ELF-1 (cell line): Measurements from ENCODE around the gene ZBTB8OS.
A peak's percentile ranks its signal among the peaks of the same experiment; 100 is the strongest.
"Not testable (repeated sequence)": the region's sequence is repeated elsewhere in the genome, so short reads cannot be mapped to it uniquely, and the experiment has no call there.

Source experiments
- DNase-seq: peaks from one replicate; pipeline ENCODE4 v3.0.0-alpha.2; 2016; ENCODE audit warnings: low read depth, low spot score

Gene ZBTB8OS

GRCh38 chr1:32650248-32650751, at the start of gene ZBTB8OS:
Gene ZBTB8OS, minus strand, starts transcription at chr1:32650550. Its CDS starts 21 bp downstream, at chr1:32650529.
- DNase-seq, result peak; percentile 95

- DNase-seq, result not testable (repeated sequence)
These were observed 46.6 kb upstream of the ZBTB8OS start for GRCh38 chr1:32696996-32697395.

DNA sequence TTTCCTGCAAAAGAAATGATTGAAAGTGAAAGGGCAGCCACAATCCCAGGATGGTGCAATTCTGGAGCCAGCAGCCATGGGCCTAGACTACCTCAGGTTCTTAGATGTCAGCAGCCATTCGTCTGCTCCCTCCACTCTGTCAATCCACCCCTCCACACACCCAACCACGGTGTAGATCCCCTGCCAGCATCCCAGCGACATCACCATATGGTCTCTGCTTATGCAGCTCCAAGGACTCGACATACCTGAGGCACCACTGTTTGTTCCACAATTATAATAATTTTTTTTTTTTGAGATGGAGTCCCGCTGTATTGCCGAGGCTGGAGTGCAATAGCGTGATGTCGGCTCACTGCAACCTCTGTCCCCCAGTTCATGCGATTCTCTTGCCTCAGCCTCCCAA, 45.7 kb upstream of the ZBTB8OS start:
- no peak for DNase-seq

DNA sequence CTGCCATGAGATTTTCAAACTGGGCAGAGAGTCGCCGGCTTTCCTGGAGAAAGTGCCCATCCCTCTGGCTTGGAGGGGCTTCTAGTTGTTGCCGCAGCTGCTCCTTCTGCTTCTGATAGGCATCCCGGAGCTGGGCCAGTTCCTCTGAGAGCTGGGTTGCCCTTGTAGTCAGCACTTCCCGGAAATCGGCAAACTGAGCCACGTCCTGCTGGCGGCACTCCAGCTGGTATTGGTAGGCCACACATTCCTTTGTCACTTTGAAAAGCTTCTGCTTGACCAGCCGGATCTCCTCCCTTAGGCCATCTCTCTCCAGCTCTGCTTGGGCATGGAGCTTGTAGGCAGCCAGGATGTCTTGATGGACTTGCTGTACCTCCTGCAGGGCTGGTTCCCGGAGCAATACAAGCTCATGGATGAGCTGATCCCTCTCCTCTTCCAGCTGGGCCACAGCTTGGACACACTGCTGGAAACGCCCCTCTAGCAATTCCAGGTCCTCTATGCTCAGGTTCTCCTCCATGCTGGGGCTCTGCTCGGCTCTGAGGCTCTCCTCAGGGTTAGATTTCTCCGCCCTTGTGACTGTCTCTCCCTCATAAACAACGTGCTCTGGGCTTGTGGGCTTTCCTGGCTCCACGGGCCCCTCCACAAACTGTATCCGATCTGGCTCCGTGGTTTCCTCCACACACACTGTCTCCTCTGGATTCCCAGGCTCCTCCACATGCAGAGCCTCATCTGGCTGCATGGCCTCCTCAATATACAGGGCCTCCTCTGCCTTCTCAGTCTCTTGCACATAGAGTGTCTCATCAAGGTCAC, 45.0 kb upstream of the ZBTB8OS start:
- DNase-seq, result peak; percentile 77

DNA sequence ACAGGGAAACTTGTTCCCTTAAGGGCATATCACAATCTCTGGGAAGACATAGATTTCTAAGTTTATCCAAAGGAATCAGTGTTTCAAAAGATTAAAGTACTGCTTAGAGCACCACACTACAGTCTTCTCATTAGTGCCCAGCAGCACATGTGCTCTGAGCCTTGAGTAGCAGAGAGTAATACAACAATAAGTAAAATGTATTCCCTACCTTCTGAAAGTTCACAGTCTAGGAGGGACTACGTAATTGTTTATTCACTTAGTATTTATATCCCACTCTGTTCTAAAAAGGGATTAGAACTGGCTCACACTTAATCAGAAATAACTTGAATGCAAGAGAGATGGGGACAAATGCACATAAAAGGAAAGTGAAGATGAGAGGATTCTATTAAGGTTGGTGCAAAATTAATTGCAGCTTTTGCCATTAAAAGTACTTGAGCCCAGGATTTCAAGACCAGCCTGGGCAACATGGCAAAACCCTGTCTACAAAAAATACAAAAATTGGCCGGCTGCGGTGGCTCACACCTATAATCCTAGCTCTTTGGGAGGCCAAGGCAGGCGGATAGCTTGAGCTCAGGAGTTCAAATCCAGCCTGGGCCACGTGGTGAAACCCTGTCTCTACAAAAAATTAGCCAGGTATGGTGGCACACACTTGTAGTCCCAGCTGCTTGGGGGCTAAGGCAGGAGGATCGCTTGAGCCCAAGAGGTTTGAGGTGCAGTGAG, 43.3 kb upstream of the ZBTB8OS start:
- no peak for DNase-seq

DNA sequence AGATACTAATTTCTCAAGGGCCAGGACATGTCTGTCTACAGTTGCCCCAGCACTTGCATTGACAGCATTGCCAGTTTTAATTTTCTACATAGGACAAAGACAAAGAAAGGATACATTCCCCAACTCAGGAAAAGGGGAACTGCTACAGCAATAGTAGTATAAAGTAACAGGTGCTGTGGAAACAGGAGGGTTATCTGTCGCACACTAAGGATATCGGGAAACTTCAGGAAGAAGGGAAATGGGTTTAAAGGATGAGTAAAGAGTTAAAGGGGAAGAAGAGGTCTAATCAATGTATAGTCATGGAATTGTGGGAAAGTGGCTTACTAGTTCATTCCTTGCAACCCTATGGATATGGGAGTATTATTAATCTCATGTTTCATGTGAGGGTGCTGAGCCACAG, 36.0 kb upstream of the ZBTB8OS start:
- DNase-seq, result no peak

GRCh38 chr1:32685498-32685897, 35.1 kb upstream of the ZBTB8OS start:
- no peak for DNase-seq

DNA sequence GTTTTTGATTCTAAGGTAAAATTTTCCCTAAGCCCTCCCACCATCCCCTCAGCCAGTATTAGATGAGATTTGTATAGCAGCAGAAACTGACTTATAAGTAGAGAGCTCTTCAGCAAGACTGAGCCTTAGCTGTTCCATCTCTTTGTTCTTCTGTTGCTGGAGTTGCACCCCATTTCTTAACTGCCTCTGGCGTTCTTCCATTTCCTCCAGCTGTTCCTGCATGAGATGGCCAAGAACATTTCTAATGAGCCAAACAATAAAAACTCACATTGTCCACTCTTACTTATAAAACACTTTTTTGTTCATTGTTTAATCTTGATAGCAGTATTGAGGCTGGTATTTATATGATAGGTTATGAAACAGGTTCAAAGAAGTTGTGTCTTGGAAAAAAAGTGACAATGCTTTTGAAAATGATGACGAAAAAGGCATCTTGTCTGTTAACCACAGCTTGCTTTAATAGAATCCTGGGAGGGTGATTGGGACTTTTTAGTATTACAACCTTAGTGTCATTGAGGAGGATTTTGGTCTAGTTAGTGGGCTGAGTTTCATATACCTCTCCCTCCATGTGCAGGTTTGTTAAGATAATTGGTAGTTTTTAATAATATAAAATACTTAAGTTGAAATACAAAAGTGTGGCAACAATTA, 33.9 kb upstream of the ZBTB8OS start:
- DNase-seq, result no peak

DNA sequence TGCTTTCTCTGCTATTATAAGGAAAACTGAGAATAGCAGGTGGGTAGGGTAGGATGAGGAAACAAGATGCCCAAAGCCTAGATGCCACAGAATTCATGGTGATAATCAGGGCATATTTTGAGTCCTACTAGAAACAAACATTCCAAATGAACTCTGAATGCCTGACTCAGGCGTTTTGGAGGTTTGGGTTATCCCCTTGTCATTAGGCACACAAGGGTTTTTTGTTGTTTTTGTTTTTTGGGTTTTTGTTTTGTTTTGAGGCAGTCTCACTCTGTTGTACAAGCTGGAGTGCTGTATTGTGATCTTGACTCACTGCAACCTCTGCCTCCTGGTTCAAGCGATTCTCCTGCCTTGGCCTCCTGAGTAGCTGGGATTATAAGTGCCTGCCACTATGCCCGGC, 33.0 kb upstream of the ZBTB8OS start:
- DNase-seq, result no peak

DNA sequence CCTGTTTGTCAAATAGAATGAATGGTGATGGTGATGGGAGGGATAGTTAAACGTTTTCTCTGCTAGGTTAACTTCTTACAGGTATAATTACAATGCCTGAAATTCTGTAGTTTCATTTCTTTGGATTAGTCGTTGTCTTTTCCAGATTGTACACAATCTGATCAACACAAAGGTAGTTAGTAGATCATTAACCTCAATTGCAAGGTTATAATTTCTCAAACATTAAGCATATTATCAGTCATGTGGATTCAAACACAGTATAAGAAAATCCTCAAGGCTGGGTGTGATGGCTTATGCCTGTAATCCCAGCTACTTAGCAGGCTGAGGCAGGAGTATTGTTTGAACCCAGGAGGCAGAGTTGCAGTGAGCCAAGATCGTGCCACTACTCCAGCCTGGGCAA, 31.6 kb upstream of the ZBTB8OS start:
- DNase-seq, result no peak

DNA sequence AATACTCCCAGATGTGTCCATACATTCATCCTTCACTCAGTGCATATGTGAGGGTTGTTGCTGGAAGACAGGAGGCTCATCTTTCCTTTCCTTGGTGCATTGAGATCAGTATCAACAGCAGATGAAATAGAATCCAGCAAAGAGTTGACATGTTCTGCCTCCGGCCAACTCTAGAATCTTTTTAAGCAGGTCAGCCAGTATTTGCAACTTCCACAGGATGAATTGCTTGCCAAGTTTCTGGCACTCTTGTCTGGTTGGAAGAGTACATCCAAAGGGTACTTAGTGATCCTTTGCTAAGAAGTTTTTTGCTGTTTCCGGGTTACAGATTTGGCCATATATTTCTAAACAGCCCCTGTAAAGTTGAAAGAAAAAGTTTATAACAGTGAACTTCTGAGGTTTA, 31.2 kb upstream of the ZBTB8OS start:
- DNase-seq, result no peak

GRCh38 chr1:32680642-32681041, 30.3 kb upstream of the ZBTB8OS start:
- DNase-seq, result no peak

DNA sequence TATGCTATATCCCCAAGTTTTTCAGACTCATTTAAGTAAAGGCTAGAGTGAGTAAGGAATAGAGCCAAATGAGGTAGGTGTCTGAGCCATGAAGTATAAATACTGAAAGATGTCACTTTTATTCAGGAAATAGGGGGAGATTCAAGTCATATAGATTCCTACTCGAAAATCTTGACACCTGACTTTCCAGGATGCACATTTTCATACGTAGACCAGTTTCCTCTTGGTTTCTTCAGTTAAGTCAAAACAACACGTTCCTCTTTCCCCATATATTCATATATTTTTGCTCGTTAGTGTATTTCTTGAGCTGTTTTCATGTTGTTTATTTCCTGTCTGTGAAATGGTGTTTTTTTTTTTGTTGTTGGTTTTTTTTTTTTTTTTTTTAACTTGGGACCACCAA, 29.6 kb upstream of the ZBTB8OS start:
- DNase-seq, result not testable (repeated sequence)

- no peak for DNase-seq
These were observed 26.6 kb upstream of the ZBTB8OS start for GRCh38 chr1:32676945-32677344.

- not testable (repeated sequence) for DNase-seq
These were observed 18.4 kb upstream of the ZBTB8OS start for GRCh38 chr1:32668716-32669115.

DNA sequence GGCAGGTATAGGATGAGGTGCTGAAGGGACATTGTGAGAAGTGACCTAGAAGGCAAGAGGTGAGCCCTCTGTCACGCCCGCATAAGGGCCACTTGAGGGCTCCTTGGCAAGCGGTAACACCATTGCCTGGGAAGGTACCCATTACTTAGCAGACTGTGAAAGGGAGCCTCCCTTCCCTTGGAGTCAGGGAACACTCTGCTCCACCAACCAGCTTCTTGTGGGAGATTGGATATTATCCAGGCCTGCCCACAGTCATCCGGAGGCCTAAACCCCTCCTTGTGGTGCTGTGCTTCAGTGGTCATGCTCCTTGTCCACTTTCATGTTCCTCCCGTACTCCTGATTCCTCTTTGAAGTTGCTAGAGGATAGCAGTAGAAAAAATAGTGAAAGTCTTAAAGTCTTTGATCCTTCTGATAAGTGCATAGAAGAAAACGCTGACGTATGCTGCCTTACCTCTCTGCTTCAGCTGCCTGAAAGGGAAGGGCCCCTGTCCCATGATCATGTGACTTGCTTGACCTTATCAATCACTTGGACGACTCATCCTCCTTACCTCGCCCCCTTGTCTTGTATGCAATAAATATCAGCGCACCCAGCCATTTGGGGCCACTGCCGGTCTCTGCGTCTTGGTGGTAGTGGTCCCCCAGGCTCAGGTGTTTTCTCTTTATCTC, 16.7 kb upstream of the ZBTB8OS start:
- peak; percentile 26 for DNase-seq

DNA sequence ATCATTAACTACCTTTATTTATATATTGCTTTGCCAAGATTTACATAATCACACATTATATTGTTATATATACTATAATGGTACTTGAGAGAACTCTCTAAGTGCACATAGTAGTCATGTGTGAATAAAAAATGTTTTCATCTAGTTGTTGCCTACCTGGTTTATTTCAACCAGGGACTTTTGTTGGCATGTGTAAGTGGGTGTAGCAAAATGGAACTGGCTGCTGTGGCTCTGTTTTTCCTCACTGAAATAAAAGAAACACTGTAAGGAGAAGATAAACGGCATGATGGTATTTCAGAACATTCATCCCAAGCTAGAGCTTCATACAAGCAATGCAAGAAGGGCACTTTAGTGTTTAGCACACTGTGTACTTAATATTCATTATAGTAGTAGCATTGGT, 15.6 kb upstream of the ZBTB8OS start:
- no peak for DNase-seq

DNA sequence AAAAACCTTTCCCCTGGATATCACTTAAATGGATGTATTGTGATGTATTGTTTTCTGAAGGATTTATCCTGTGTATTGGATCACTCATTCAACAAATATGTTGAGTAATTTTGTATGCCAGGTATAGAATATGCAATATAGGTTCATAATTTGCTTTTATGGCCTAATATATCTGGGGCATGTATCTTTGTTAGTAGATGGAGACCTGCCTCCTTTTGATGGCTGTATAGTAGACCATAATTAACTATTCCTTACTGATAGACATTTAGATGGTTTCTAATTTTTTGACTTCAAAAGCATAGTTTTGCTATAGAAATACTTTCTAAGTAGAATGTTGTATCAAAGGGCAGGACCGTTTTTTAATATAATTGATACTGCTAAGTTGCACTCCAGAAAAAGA, 9.2 kb upstream of the ZBTB8OS start:
- DNase-seq, result no peak

- peak; percentile 34 for DNase-seq
These were observed 2.1 kb upstream of the ZBTB8OS start for GRCh38 chr1:32652244-32652962.

DNA sequence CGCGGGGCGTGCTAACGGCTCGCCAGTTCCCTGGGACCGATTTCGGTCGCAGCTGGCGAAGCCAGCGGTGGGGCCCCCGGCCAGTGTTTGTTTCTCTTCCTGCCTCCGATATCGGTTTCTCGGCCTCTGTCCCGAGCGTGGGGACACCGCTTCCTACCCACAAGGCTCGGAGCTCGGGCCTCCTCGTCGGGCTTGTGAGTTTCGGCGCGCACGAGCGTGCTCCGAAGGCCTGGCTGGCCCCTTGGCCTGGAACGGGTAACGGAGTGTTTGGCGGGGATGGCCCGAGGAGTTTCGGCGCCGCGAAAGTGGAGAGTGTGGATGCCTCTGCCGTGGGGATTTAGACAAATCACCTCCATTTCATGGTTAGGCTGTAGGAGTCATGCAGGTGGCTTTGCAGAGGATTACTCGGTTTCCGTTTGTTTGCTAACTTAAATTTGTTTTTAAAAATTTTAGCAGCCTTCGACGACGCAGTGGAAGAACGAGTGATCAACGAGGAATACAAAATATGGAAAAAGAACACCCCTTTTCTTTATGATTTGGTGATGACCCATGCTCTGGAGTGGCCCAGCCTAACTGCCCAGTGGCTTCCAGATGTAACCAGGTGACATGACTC, 1.2 kb upstream of the ZBTB8OS start:
- no peak for DNase-seq
